ENCODE measurements around the gene SMAD5.

GRCh38 chr5:136089791-136090190, 42.9 kb upstream of the SMAD5 start:
- TF ChIP-seq POLR2A (IDR thresholded peaks at IDR 0.05) (no peak), CTCF (IDR thresholded peaks at IDR 0.05) (no peak)
